Measurements from ENCODE around the gene COLEC11.

DNA sequence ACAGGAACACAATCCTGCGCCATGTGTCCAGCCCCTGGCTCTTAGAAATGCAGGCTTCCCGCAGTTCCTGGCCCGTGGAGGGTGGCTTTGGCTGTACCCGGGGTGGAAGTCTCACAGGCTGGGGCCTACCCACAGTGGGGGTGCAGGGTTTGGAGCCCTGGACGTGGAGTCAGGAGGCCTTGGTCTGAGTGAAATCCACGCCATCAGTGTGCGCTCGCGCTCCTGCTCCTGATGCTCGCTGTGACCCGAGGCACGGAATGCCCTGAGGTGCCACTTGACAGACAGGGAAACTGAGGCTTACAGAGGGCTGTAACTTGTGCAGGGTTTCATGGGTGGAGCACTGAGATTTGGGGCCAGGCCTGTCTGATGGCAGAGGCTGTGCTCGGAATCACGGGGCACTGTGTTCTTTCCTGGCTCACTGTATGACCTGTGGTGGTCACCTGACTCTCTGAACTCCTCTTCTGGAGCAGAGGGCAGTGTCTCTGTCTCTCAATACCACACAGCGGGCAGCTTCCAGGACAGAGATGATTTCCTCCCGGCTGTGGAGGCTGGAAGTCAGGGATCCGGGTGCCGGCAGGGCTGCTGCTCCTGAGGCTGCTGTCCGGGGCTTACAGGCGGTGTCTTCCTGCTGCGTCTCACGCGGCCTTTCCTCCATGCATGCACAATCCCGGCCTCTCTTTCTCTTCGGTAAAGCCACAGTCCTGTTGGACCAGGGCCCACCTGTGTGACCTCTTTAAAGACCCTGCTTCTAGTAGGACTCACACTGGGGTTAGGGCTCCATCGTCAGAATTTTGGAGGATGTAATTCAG lies 37.1 kb downstream of the COLEC11 start:
- TF ChIP-seq POLR2A (IDR thresholded peaks at IDR 0.05; ENCODE audit: low read depth, low read length): no peak
- no peak for TF ChIP-seq POLR2AphosphoS5 (IDR thresholded peaks at IDR 0.05; ENCODE audit: low read depth, low read length)
- TF ChIP-seq TAF1 (IDR thresholded peaks at IDR 0.05; ENCODE audit: borderline replicate concordance, low read depth, low read length): no peak

Data from GM12892 (cell line).